Osteoblast (primary cell): ENCODE data around the gene GLP1R. TPM values are rescaled to one million over a fixed set of nuclear protein-coding genes. Genes with fewer than 3 reads are reported as not detected.

Source experiments
- DNase-seq: peaks from one replicate; pipeline ENCODE4 v3.0.0; 2011; ENCODE audit warnings: low spot score, mixed read lengths; ENCODE audit not compliant: insufficient read length; ENCODE audit errors: missing footprints
- H2AFZ ChIP-seq: 2 replicates; pipeline ENCODE4 v1.6.0; 2011; ENCODE audit warnings: mild to moderate bottlenecking, low read length
- H3K27ac ChIP-seq: 2 replicates; pipeline ENCODE4 v1.5.1; 2011; ENCODE audit warnings: mild to moderate bottlenecking, low read depth, low read length, moderate library complexity
- H3K27me3 ChIP-seq: 2 replicates; pipeline ENCODE4 v1.6.0; 2012; ENCODE audit warnings: mild to moderate bottlenecking, control low read depth, inconsistent platforms, low read length, moderate library complexity; ENCODE audit not compliant: insufficient read depth
- H3K36me3 ChIP-seq: 2 replicates; pipeline ENCODE4 v1.5.1; 2011; ENCODE audit warnings: mild to moderate bottlenecking, low read length, control low read depth, moderate library complexity; ENCODE audit not compliant: insufficient read depth
- H3K4me1 ChIP-seq: 2 replicates; pipeline ENCODE4 v1.5.1; 2011; ENCODE audit warnings: mild to moderate bottlenecking, low read length, control low read depth, moderate library complexity; ENCODE audit not compliant: insufficient read depth
- H3K4me2 ChIP-seq: 2 replicates; pipeline ENCODE4 v1.6.0; 2011; ENCODE audit warnings: mild to moderate bottlenecking, low read length; ENCODE audit not compliant: insufficient read depth
- H3K4me3 ChIP-seq: fragments of 200-600 bp; sonication (generic); 3 replicates; pipeline ENCODE4 v1.5.1; 2012; ENCODE audit warnings: mild to moderate bottlenecking, low read length, inconsistent platforms; ENCODE audit not compliant: insufficient read depth
- H3K79me2 ChIP-seq: 2 replicates; pipeline ENCODE4 v1.6.0; 2012; ENCODE audit warnings: mild to moderate bottlenecking, low read length, control low read depth, inconsistent platforms; ENCODE audit not compliant: insufficient read depth
- H3K9me3 ChIP-seq: 2 replicates; pipeline ENCODE4 v1.5.1; 2011; ENCODE audit warnings: low read depth, low read length, control low read depth
- H4K20me1 ChIP-seq: 2 replicates; pipeline ENCODE4 v1.6.0; 2012; ENCODE audit warnings: mild to moderate bottlenecking, low read length, control low read depth; ENCODE audit not compliant: insufficient read depth
- CTCF ChIP-seq: IDR thresholded peaks from 2 replicates; pipeline ENCODE4 v1.5.1; 2011; ENCODE audit warnings: mild to moderate bottlenecking, low read depth, low read length, moderate library complexity; ENCODE audit errors: extremely low read depth
- total RNA-seq: library from RNA; depleted of rRNA; stranded (reverse); fragments of >200 nt; gene quantifications from 2 replicates; pipeline ENCODE4 v1.2.3, GENCODE V29; 2012

The GLP1R gene
- total RNA-seq, 1 donor = not detected

- Histone ChIP-seq H3K4me2 (no peak overlapping the region), H3K36me3 (peaks cover 2% of the 10 kb centered on the region), H3K9me3 (no peaks in the 10 kb centered on the region), H3K79me2 (no peaks in the 10 kb centered on the region), H3K27me3 (no peaks in the 10 kb centered on the region), H3K27ac (no peak overlapping the region), H2AFZ (no peak overlapping the region), H3K4me1 (no peaks in the 10 kb centered on the region), H4K20me1 (peaks cover 9% of the 10 kb centered on the region), H3K4me3 (no peak overlapping the region)
- no peak for TF ChIP-seq CTCF
- no peak for DNase-seq
These were observed 59.7 kb downstream of the GLP1R start for GRCh38 chr6:39108041-39108839.

DNA sequence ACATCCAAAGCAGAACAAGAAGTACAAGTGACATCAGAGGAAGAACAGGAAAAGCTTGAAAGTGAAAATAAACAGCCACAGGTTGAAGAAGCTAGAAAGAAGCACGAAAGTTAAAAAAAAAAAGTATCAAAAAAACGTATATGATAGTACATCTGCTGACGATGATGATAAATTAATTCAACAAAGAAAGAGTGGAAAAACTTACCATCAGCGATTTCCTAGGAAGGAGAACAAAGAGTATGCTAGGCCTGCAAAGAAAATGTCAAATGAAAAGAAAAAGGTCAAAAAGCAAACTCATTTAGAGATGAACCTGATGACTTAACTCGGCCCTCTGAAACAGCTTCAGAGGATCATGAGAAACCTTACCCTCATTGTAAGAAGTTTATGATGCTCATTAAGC is 62.7 kb downstream of the GLP1R start:
- no peak overlapping the region for H3K4me2 ChIP-seq
- H3K27ac ChIP-seq = no peak overlapping the region
- no peak for DNase-seq
- H2AFZ ChIP-seq = no peak overlapping the region
- H3K79me2 ChIP-seq = no peaks in the 10 kb centered on the region
- H3K9me3 ChIP-seq = no peaks in the 10 kb centered on the region
- no peak overlapping the region for H3K4me3 ChIP-seq
- H4K20me1 ChIP-seq = peaks cover 6% of the 10 kb centered on the region
- H3K27me3 ChIP-seq = no peaks in the 10 kb centered on the region
- H3K36me3 ChIP-seq = no peaks in the 10 kb centered on the region
- TF ChIP-seq CTCF = no peak
- H3K4me1 ChIP-seq = peaks cover 15% of the 10 kb centered on the region

DNA sequence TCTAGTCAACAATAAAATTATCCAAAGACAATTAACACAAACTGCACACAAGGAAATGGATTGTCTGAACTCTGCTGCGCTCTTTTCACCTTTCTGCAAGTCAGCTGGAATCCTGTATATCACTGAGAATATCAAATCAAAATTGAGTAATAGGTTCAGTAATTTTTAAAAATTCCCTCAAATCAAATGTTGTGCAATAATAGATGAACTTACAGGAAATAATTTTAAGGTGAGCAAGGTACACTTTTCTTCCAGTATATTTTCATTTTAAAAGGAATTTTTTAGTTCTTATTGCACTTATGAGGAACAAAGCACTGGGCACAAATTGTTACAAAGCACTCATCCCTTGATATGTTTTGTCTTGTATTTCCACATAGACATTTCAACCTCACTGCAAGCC is 65.2 kb downstream of the GLP1R start:
- H3K4me3 ChIP-seq = peak overlapping the region; percentile 84
- H3K4me2 ChIP-seq = peak overlapping the region; percentile 87
- TF ChIP-seq CTCF = no peak
- no peak overlapping the region for H2AFZ ChIP-seq
- H4K20me1 ChIP-seq = no peaks in the 10 kb centered on the region
- no peak overlapping the region for H3K27ac ChIP-seq
- peaks cover 15% of the 10 kb centered on the region for H3K4me1 ChIP-seq
- DNase-seq = no peak
- no peaks in the 10 kb centered on the region for H3K79me2 ChIP-seq
- H3K9me3 ChIP-seq = no peaks in the 10 kb centered on the region
- H3K36me3 ChIP-seq = no peaks in the 10 kb centered on the region
- no peaks in the 10 kb centered on the region for H3K27me3 ChIP-seq

DNA sequence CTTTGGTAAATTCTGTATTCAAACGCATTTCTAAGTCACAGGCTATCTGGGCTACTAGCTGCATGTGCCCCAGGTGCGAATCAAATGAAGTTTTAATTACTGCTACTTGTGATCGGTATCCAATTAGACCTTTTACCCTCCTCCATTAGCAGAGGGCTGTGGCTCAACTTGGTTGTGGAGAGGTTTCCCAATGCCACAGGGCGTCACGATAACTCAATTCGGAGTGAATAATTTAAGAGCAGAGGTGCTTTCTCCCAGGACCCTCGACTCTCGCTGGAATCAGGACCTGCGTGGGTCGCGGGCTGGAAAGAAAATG is 65.8 kb downstream of the GLP1R start:
- Histone ChIP-seq H2AFZ (peak overlapping the region; percentile 100), H3K4me3 (peak overlapping the region; percentile 84), H3K4me2 (peak overlapping the region; percentile 87), H3K36me3 (no peaks in the 10 kb centered on the region), H3K4me1 (peaks cover 15% of the 10 kb centered on the region), H3K79me2 (no peaks in the 10 kb centered on the region), H3K27me3 (no peaks in the 10 kb centered on the region), H4K20me1 (no peaks in the 10 kb centered on the region), H3K9me3 (no peaks in the 10 kb centered on the region), H3K27ac (peak overlapping the region; percentile 71)
- no peak for TF ChIP-seq CTCF
- no peak for DNase-seq
